ENCODE measurements around the gene FOXF1.

GRCh38 chr16:86504315-86505184 is 5.8 kb upstream of the FOXF1 start:
- TF ChIP-seq, protein P1, sequence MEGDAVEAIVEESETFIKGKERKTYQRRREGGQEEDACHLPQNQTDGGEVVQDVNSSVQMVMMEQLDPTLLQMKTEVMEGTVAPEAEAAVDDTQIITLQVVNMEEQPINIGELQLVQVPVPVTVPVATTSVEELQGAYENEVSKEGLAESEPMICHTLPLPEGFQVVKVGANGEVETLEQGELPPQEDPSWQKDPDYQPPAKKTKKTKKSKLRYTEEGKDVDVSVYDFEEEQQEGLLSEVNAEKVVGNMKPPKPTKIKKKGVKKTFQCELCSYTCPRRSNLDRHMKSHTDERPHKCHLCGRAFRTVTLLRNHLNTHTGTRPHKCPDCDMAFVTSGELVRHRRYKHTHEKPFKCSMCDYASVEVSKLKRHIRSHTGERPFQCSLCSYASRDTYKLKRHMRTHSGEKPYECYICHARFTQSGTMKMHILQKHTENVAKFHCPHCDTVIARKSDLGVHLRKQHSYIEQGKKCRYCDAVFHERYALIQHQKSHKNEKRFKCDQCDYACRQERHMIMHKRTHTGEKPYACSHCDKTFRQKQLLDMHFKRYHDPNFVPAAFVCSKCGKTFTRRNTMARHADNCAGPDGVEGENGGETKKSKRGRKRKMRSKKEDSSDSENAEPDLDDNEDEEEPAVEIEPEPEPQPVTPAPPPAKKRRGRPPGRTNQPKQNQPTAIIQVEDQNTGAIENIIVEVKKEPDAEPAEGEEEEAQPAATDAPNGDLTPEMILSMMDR (IDR thresholded peaks at IDR 0.05) = no peak
- TF ChIP-seq POLR2A (IDR thresholded peaks at IDR 0.05) (no peak), POLR2AphosphoS5 (IDR thresholded peaks at IDR 0.05) (peak in 2 of 3 donors; percentile 6 to 54), EP300 (IDR thresholded peaks at IDR 0.05) (no peak)
